GM18861 (cell line): Measurements from ENCODE around the gene NBPF11.
"Not testable (repeated sequence)": the region's sequence is repeated elsewhere in the genome, so short reads cannot be mapped to it uniquely, and the experiment has no call there.

Experiments
- ATAC-seq: cut with Tn5 transposase; IDR thresholded peaks from one replicate; pipeline ENCODE4 v1.9.1; 2021; ENCODE audit not compliant: unreplicated experiment

NBPF11 gene

DNA sequence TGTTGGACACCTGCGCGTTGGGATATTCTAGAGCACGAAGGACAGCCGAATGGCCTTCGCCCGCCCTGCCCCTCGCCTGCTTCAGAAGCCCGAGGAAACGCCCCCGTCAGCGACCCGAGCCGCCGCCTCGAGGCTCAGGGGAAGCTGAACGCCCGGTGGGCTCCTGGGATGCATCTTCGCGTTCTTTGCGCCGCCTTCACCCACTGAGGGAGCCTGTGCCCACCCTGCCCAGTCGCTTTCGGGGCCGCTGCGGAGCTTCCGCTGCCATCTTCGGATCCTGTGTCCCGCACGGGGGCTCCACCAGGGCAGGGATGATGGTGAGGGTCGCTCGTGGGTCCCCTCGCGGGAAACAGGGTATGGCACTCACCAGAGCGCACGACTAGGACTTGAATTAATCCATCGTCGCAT is 91.8 kb downstream of the NBPF11 start:
- not testable (repeated sequence) for ATAC-seq

DNA sequence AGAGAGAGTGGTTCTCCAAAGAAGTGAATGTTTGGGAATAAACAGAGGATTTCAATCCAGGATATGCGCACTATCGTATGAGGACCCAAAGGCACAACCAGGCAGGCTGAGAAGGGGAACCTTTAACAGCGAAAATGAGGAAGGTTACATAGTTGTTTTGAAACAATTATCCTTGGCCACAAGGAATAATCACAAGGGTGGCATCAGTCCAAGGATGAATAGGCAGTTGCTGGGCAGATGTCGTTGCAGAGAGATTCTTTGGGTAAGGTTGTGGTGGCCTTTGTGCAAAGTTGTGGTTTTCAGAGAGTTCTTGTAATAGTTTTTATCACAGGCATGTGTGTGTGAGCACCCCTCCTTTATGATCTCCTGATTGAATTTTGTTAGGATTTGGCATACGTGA is 94.7 kb downstream of the NBPF11 start:
- not testable (repeated sequence) for ATAC-seq
